ENCODE data around the gene ATP13A4.

DNA sequence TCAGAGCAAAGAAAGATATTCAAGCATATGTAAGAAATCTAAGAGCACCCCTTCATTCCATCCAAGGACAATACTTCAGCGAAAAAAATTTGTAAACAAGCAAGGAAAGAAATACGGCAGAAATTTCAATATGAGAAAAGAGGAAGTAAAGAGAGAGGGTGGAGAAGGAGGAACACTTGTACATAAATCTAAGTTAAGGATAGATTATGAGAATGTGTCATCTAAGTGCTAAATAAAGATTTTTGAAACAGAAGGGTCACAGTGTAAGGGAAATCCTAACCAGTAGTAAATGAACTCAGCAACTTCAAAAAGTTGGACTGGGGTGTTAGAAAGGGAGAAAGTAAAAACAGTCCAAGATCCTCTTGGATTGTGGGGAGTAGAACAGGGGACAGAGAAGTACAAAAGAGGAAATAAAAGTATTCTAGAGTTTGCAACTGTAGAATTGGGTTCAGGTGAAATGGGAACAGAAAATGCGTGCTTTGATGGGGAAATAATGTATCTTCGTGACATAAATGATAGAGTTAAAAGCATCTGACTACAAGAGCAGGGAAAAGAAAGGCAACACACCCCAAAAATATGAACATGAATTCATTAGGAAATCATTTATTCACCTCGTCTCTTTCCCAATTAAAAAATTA, 107.6 kb downstream of the ATP13A4 start:
- TF ChIP-seq, protein P1, sequence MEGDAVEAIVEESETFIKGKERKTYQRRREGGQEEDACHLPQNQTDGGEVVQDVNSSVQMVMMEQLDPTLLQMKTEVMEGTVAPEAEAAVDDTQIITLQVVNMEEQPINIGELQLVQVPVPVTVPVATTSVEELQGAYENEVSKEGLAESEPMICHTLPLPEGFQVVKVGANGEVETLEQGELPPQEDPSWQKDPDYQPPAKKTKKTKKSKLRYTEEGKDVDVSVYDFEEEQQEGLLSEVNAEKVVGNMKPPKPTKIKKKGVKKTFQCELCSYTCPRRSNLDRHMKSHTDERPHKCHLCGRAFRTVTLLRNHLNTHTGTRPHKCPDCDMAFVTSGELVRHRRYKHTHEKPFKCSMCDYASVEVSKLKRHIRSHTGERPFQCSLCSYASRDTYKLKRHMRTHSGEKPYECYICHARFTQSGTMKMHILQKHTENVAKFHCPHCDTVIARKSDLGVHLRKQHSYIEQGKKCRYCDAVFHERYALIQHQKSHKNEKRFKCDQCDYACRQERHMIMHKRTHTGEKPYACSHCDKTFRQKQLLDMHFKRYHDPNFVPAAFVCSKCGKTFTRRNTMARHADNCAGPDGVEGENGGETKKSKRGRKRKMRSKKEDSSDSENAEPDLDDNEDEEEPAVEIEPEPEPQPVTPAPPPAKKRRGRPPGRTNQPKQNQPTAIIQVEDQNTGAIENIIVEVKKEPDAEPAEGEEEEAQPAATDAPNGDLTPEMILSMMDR (optimal IDR thresholded peaks at IDR 0.05 in 1 of 3, IDR thresholded peaks at IDR 0.05 in 1 of 3, conservative IDR thresholded peaks at IDR 0.05 in 1 of 3; ENCODE audit: extremely low read depth in 1 of 3, insufficient read depth in 2 of 3, low read length in 3 of 3) = no peak
- no peak for TF ChIP-seq EZH2 (IDR thresholded peaks at IDR 0.05; ENCODE audit: low read length)

Data from keratinocyte (primary cell).